CD8-positive, alpha-beta memory T cell (primary cell): ENCODE results near the gene CTAG1A. TPM values are rescaled to one million over a fixed set of nuclear protein-coding genes. Genes with fewer than 3 reads are reported as not detected.
"Not testable (repeated sequence)": the region's sequence is repeated elsewhere in the genome, so short reads cannot be mapped to it uniquely, and the experiment has no call there.

Source experiments
- CTCF ChIA-PET: fragments of 350-600 bp; sonication (Branson Sonifier 250); formaldehyde crosslinking; loops from one replicate; lab custom pipeline; 2021; ENCODE audit warnings: antibody characterized with exemption; lab: Charles Lee
- POLR2A ChIA-PET: fragments of 350-600 bp; sonication (Branson Sonifier 250); formaldehyde crosslinking; loops from one replicate; lab custom pipeline; 2021; ENCODE audit warnings: antibody characterized with exemption; lab: Charles Lee
- DNase-seq, 5 donors: peaks; one replicate each; pipeline versions ENCODE4 v3.0.0 to v3.0.0-alpha.2; 2020 to 2022; ENCODE audit warnings: mixed read lengths in 1 of 5
- H3K27ac ChIP-seq: one replicate; pipeline ENCODE4 v1.7.0; 2013; ENCODE audit warnings: low read depth, mild to moderate bottlenecking, low read length, moderate library complexity
- H3K27me3 ChIP-seq: 2 replicates; pipeline ENCODE4 v1.7.0; 2013; ENCODE audit warnings: low read length, mild to moderate bottlenecking; ENCODE audit not compliant: insufficient read depth, poor library complexity, severe bottlenecking
- H3K36me3 ChIP-seq: 2 replicates; pipeline ENCODE4 v1.7.0; 2013; ENCODE audit warnings: mild to moderate bottlenecking, low read length, moderate library complexity; ENCODE audit not compliant: insufficient read depth
- H3K4me1 ChIP-seq: 2 replicates; pipeline ENCODE4 v1.7.0; 2013; ENCODE audit warnings: mild to moderate bottlenecking, low read length, moderate library complexity; ENCODE audit not compliant: insufficient read depth
- H3K4me3 ChIP-seq: 2 replicates; pipeline ENCODE4 v1.7.0; 2013; ENCODE audit warnings: mild to moderate bottlenecking, low read length
- H3K9me3 ChIP-seq: 2 replicates; pipeline ENCODE4 v1.7.0; 2013; ENCODE audit warnings: mild to moderate bottlenecking, low read length
- H3K27ac Mint-ChIP-seq, 8 donors: one replicate each; pipeline ENCODE4 v1.8.0; 2020 to 2021; ENCODE audit warnings: mixed read lengths in 8 of 8, mild to moderate bottlenecking in 6 of 8, inconsistent platforms in 3 of 8, moderate library complexity in 3 of 8
- H3K27me3 Mint-ChIP-seq, 2 donors: one replicate each; pipeline ENCODE4 v1.8.0; 2020 to 2021; ENCODE audit warnings: mixed read lengths in 2 of 2, mild to moderate bottlenecking in 1 of 2, moderate library complexity in 1 of 2
- H3K36me3 Mint-ChIP-seq, 3 donors: one replicate each; pipeline ENCODE4 v1.8.0; 2020 to 2021; ENCODE audit warnings: mixed read lengths in 3 of 3, inconsistent platforms in 1 of 3, mild to moderate bottlenecking in 1 of 3
- H3K4me1 Mint-ChIP-seq, 3 donors: one replicate each; pipeline ENCODE4 v1.8.0; 2020 to 2021; ENCODE audit warnings: mixed read lengths in 3 of 3, inconsistent platforms in 1 of 3, mild to moderate bottlenecking in 1 of 3
- H3K4me3 Mint-ChIP-seq, 7 donors: one replicate each; pipeline ENCODE4 v1.8.0; 2020 to 2021; ENCODE audit warnings: mixed read lengths in 7 of 7, mild to moderate bottlenecking in 6 of 7, moderate library complexity in 4 of 7, inconsistent platforms in 2 of 7
- H3K9me3 Mint-ChIP-seq, 5 donors: one replicate each; pipeline ENCODE4 v1.8.0; 2020 to 2022; ENCODE audit warnings: mixed read lengths in 5 of 5, mild to moderate bottlenecking in 3 of 5, moderate library complexity in 2 of 5, inconsistent platforms in 1 of 5
- polyA plus RNA-seq: library from polyadenylated mRNA; unstranded; fragments of 300-500 nt; fragmentation: Illumina TruSeq; gene quantifications from one replicate; pipeline ENCODE4 v1.2.3, GENCODE V29; 2021
- total RNA-seq, 2 experiments: library from RNA; stranded (reverse); gene quantifications; one replicate each; pipeline ENCODE4 v1.2.3, GENCODE V29; 2021

The CTAG1A gene
- total and polyA plus RNA-seq, 3 experiments from 2014 or later, result not detected

DNA sequence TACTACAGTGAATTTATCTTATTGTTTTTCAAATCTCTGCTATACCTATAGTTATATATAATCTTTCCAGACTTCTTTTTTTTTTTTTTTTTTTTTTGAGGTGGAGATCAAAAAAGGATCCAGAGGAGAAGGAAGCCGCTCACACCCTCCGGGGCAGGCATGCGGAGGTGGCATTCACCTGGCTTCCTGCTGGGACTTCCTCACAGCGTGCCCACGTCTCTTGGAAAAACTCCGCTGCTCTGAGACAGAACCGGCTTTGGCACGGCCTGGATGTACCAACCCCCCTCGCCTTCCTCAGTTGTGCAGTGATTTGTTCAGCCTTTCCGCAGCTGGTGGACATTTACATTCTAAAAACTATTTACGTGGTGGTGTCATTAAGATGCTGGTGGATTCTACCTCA is 23.0 kb downstream of the CTAG1A start:
- CTCF ChIA-PET, result not testable (repeated sequence)

GRCh38 chrX:154608823-154609222 is 23.9 kb downstream of the CTAG1A start:
- H3K27me3 ChIP-seq, H3K9me3 ChIP-seq, H3K4me1 ChIP-seq, H3K27ac ChIP-seq, H3K36me3 Mint-ChIP-seq, H3K36me3 ChIP-seq, H3K4me3 Mint-ChIP-seq, H3K9me3 Mint-ChIP-seq, DNase-seq, POLR2A ChIA-PET, H3K27me3 Mint-ChIP-seq, H3K27ac Mint-ChIP-seq, CTCF ChIA-PET, H3K4me1 Mint-ChIP-seq, H3K4me3 ChIP-seq: not testable (repeated sequence)

More for the DNA sequence above, 23.0 kb downstream of the CTAG1A start:
- H3K27me3 Mint-ChIP-seq, H3K4me3 ChIP-seq, H3K9me3 ChIP-seq, H3K4me1 Mint-ChIP-seq, H3K4me1 ChIP-seq, H3K4me3 Mint-ChIP-seq, H3K27me3 ChIP-seq, H3K36me3 Mint-ChIP-seq, H3K36me3 ChIP-seq, H3K27ac Mint-ChIP-seq, H3K9me3 Mint-ChIP-seq, POLR2A ChIA-PET, DNase-seq, H3K27ac ChIP-seq: not testable (repeated sequence)

- H3K27me3 Mint-ChIP-seq, POLR2A ChIA-PET, H3K9me3 ChIP-seq, CTCF ChIA-PET, H3K4me3 ChIP-seq, H3K27ac Mint-ChIP-seq, H3K9me3 Mint-ChIP-seq, H3K4me3 Mint-ChIP-seq, H3K27me3 ChIP-seq, H3K27ac ChIP-seq, H3K36me3 ChIP-seq, H3K36me3 Mint-ChIP-seq, H3K4me1 ChIP-seq, DNase-seq, H3K4me1 Mint-ChIP-seq: not testable (repeated sequence)
Observed at GRCh38 chrX:154611146-154611545, 26.2 kb downstream of the CTAG1A start.

DNA sequence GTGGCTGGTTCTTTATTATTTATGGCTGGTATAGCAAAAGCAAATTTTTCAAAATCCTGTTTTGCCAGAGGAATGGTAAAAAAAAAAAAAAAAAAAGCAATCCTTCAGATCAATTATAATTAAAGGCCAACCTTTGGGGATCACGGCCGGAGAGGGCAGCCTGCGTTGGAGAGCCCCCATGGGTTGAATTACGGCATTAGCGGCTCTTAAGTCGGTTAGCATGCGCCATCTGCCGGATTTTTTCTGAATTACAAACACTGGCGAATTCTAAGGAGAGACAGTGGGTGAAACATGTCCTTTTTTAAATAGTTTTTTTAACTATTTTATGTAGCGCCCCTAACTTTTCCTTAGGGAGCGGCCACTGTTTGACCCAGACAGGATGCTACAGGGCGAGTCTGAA is 28.7 kb downstream of the CTAG1A start:
- POLR2A ChIA-PET, H3K4me1 ChIP-seq, H3K27ac Mint-ChIP-seq, CTCF ChIA-PET, H3K36me3 Mint-ChIP-seq, H3K27me3 Mint-ChIP-seq, H3K27me3 ChIP-seq, H3K27ac ChIP-seq, H3K4me3 ChIP-seq, DNase-seq, H3K36me3 ChIP-seq, H3K9me3 Mint-ChIP-seq, H3K9me3 ChIP-seq, H3K4me3 Mint-ChIP-seq, H3K4me1 Mint-ChIP-seq: not testable (repeated sequence)

DNA sequence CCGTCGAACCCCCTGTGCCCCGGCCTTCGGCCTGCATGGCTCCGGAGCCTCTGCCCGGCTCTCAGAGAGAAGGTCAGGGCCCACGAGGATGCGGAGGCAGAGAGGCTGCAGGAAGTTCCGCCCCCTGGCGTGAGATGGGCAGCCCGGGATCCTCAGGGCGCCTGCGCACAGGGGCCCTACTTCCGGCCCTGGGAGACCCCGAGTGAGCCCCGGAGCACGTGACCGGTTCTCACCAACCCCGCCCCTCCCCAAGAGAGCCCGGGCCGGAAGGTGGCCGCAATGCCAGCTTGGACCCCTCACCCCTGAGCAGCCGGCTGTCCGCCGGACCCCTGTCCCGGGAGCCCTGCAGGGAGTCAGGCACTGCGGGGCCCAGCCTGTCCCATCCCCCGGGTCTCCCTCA is 34.2 kb downstream of the CTAG1A start, which contains the start of gene CTAG1B:
Gene CTAG1B (minus strand): TSS at position 101 of the 400 bp plus-strand sequence. CDS start 64 bp downstream, at position 37.
- H3K27ac Mint-ChIP-seq, POLR2A ChIA-PET, H3K4me1 ChIP-seq, H3K27me3 ChIP-seq, H3K27ac ChIP-seq, H3K9me3 ChIP-seq, H3K36me3 ChIP-seq, DNase-seq, H3K4me3 Mint-ChIP-seq, CTCF ChIA-PET, H3K36me3 Mint-ChIP-seq, H3K4me3 ChIP-seq, H3K4me1 Mint-ChIP-seq, H3K27me3 Mint-ChIP-seq, H3K9me3 Mint-ChIP-seq: not testable (repeated sequence)

DNA sequence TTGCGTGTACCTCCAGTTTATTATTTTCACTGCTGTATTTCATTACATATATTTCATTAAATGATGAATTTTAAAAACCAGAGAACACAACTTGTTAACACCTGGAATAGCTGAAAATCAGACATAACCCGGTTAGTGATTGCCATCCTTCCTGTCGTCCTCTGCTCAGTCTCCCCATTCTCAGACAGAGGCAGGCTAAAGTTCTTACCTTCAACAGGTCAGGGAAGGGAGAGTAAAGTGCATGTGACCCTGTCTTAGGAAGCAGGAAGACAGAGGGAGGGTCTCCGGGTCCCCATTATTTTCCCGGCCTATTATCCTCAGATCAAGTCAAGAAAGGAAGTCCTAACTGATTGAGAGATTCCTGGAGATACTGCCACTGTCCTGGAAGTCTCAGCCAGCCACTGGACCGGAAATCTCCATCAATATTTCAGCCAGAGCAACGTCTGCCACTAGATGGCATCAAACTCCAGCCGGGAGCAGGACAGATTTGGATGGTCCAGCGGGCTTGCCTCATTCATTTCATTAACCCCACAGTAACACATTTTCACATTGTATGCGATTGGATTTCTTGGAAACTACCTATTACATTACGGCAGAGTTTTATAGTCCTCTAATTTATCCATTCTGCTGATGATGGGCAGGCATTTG is 36.0 kb downstream of the CTAG1A start:
- H3K4me1 Mint-ChIP-seq, H3K27me3 ChIP-seq, CTCF ChIA-PET, H3K9me3 Mint-ChIP-seq, H3K27ac ChIP-seq, H3K4me3 ChIP-seq, H3K9me3 ChIP-seq, POLR2A ChIA-PET, H3K36me3 Mint-ChIP-seq, DNase-seq, H3K27ac Mint-ChIP-seq, H3K36me3 ChIP-seq, H3K4me1 ChIP-seq, H3K27me3 Mint-ChIP-seq, H3K4me3 Mint-ChIP-seq: not testable (repeated sequence)

DNA sequence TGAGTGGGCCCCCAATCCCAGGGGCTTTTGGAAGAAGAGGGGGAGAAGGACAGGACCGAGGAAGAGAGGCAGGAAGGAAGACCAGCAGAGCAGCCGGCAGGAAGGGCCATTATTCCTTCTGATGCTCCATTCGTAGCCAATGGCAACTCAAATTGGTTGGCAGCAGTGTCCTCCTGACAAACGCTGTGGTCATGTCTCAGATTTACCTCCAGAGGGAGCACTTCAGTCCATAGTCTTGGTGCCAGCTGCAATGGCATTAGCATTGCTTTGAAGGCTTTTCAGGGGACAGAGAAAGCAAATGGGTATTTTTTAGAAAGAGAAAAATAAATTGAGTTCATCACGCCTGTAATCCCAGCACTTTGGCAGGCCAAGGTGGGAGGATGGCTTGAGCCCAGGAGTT is 44.0 kb downstream of the CTAG1A start:
- H3K4me3 ChIP-seq, H3K36me3 ChIP-seq, H3K9me3 Mint-ChIP-seq, H3K4me1 ChIP-seq, H3K4me1 Mint-ChIP-seq, H3K27ac Mint-ChIP-seq, H3K27me3 Mint-ChIP-seq, H3K36me3 Mint-ChIP-seq, DNase-seq, H3K4me3 Mint-ChIP-seq, CTCF ChIA-PET, H3K9me3 ChIP-seq, H3K27me3 ChIP-seq, POLR2A ChIA-PET, H3K27ac ChIP-seq: not testable (repeated sequence)

DNA sequence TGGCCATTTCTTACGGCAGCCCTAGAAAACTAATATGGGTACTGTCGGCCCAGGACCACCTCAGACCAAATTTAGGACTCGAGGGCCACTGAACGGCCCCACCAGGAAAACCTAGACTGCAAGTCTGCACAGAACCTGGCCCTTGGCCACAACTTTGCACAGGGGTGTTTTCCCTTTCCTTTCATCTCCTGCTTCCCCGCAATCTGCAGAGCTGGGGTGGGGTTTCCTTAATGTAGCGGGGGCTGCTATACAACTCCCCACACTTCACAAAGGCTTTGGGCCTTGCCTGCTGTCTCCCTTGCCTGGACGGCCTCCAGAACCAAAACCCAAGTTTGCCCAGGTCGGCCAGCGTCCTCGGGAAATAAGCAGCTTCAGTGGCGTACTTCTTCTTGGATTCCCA is 46.0 kb downstream of the CTAG1A start:
- H3K27ac ChIP-seq, H3K27me3 ChIP-seq, H3K36me3 Mint-ChIP-seq, H3K4me3 ChIP-seq, H3K27ac Mint-ChIP-seq, H3K27me3 Mint-ChIP-seq, CTCF ChIA-PET, H3K9me3 ChIP-seq, H3K4me1 Mint-ChIP-seq, H3K36me3 ChIP-seq, H3K9me3 Mint-ChIP-seq, H3K4me1 ChIP-seq, H3K4me3 Mint-ChIP-seq, DNase-seq, POLR2A ChIA-PET: not testable (repeated sequence)

DNA sequence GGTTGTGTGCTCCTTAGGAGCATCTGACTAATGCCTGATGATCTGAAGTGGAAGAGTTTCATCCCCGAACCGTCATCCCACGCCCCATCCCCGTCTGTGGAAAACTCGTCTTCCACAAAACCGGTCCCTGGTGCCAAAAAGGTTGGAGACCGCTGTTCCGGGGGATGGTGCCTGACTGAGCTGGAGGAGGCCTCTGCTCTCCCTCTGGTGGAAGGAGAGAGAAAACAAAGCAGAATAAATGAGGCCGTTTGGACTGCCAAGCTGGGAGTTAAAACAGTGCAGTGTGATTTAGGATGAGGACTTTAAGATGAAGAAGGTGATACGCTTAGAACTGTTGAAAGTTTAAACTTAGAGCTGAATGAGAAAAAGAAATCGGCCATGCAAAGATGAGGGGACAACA is 48.7 kb downstream of the CTAG1A start:
- H3K36me3 ChIP-seq, H3K4me3 ChIP-seq, DNase-seq, H3K4me3 Mint-ChIP-seq, H3K27me3 Mint-ChIP-seq, CTCF ChIA-PET, H3K27me3 ChIP-seq, H3K9me3 ChIP-seq, H3K36me3 Mint-ChIP-seq, H3K9me3 Mint-ChIP-seq, H3K4me1 ChIP-seq, POLR2A ChIA-PET, H3K4me1 Mint-ChIP-seq, H3K27ac ChIP-seq, H3K27ac Mint-ChIP-seq: not testable (repeated sequence)
